A549 treated with Mapracorat at 1 μM for 4 hours (cell line): ENCODE data around the gene LSP1. TPM values are rescaled to one million over a fixed set of nuclear protein-coding genes. Genes with fewer than 3 reads are reported as not detected.

ENCODE experiments used
- total RNA-seq: library from RNA; stranded (reverse); fragments of 200-300 nt; extraction: Qiagen RNA extraction; gene quantifications from 5 replicates; pipeline ENCODE4 v1.2.3, GENCODE V29; 2022

The LSP1 gene
- total RNA-seq, result 1.2 to 1.6 TPM (median 1.4 TPM) in 5 replicates

GRCh38 chr11:1852877-1853276 lies at the start of gene LSP1:
TSS of gene LSP1 (plus strand) at chr11:1853084. CDS start at chr11:1853145, 61 bp downstream.

GRCh38 chr11:1834779-1835670 lies 17.9 kb upstream of the LSP1 start, which contains the start of gene SYT8:
TSS of gene SYT8 (plus strand) at chr11:1834990. CDS start at chr11:1835106, 116 bp downstream.

GRCh38 chr11:1838426-1839144 lies 14.3 kb upstream of the LSP1 start, which contains the start of gene TNNI2:
TSS of gene TNNI2 (plus strand) at chr11:1838981. CDS start at chr11:1839697, 716 bp downstream.

GRCh38 chr11:1891831-1892115 lies 38.9 kb downstream of the LSP1 start, which contains the start of gene PRR33:
TSS of gene PRR33 (minus strand) at chr11:1891895. CDS start at chr11:1890584, 1,311 bp downstream.

GRCh38 chr11:1919391-1920127 lies 66.7 kb downstream of the LSP1 start, which contains the start of gene TNNT3:
TSS of gene TNNT3 (plus strand) at chr11:1919703. CDS start at chr11:1922875, 3,172 bp downstream.

Other genes starting within 250 kb of the LSP1 start
- gene KRTAP5-3, start 244.6 kb upstream of the LSP1 start, total RNA-seq, result not detected in 5 replicates
- gene KRTAP5-4, start 230.9 kb upstream of the LSP1 start, total RNA-seq, result not detected in 5 replicates
- not detected in 5 replicates for gene KRTAP5-5, start 223.3 kb upstream of the LSP1 start, total RNA-seq
- not detected in 5 replicates for gene KRTAP5-6, start 155.9 kb upstream of the LSP1 start, total RNA-seq
- gene IFITM10, start 102.5 kb upstream of the LSP1 start, total RNA-seq, result 1.0 to 2.1 TPM (median 1.3 TPM) in 5 replicates
- 349 to 542 TPM (median 490 TPM) in 5 replicates for gene CTSD, start 89.2 kb upstream of the LSP1 start, total RNA-seq
- gene SYT8, start 18.1 kb upstream of the LSP1 start, total RNA-seq, result 0.12 to 0.49 TPM (median 0.26 TPM) in 5 replicates
- gene TNNI2, start 14.1 kb upstream of the LSP1 start, total RNA-seq, result 0.23 TPM in 1 of 5 replicates, not detected in the others
- gene PRR33, start 38.8 kb downstream of the LSP1 start, total RNA-seq, result not detected in 5 replicates
- gene TNNT3, start 66.6 kb downstream of the LSP1 start, total RNA-seq, result 0.24 TPM in 1 of 5 replicates, not detected in the others
- gene MRPL23, start 94.2 kb downstream of the LSP1 start, total RNA-seq, result 142 to 159 TPM (median 154 TPM) in 5 replicates
- 8.2 to 16.8 TPM (median 14.6 TPM) in 5 replicates for gene H19, start 144.8 kb downstream of the LSP1 start, total RNA-seq